Esophagus squamous epithelium (tissue), 4 donors: ENCODE measurements around the gene EPHA3.

ENCODE experiments used
- CTCF ChIP-seq, 6 experiments: fragments of 450-650 bp in 4 of 6; fragments of 200-600 bp in 2 of 6; sonication (generic) in 2 of 6; IDR thresholded peaks; one replicate each; pipeline ENCODE4 v1.5.1; 2016 to 2019; ENCODE audit warnings: antibody characterized with exemption in 6 of 6, mild to moderate bottlenecking in 4 of 6, moderate library complexity in 4 of 6
- POLR2A ChIP-seq, 4 donors: fragments of 450-650 bp; IDR thresholded peaks; one replicate each; pipeline ENCODE4 v1.6.1; 2017; ENCODE audit warnings: antibody characterized with exemption in 4 of 4, mild to moderate bottlenecking in 4 of 4, moderate library complexity in 3 of 4

GRCh38 chr3:89072642-89073041, 34.8 kb upstream of the EPHA3 start:
- TF ChIP-seq POLR2A (IDR thresholded peaks at IDR 0.05) (no peak), CTCF (IDR thresholded peaks at IDR 0.05) (no peak)
